ENCODE data around the gene CEP170.
"Not testable (repeated sequence)": the region's sequence is repeated elsewhere in the genome, so short reads cannot be mapped to it uniquely, and the experiment has no call there.

CEP170 gene

DNA sequence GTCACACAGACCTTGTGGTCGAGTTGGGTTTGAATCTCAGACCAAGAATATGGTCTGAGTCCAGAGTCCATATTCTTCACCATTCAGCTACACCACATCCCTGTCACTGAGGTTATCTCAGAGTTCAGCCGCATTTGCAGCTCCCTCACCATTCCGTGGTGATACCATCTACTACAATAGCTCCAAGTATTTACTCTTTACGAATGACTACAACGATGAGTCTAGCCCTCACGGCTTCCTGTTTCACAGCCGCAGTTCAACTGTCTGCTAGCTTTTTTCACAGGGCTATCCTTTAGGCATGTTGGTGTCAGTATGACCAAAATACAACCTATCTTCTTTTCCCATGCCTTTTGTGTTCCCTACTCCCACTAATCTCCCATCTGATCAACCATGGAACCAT, 104.2 kb downstream of the CEP170 start:
- DNase-seq, result not testable (repeated sequence)

DNA sequence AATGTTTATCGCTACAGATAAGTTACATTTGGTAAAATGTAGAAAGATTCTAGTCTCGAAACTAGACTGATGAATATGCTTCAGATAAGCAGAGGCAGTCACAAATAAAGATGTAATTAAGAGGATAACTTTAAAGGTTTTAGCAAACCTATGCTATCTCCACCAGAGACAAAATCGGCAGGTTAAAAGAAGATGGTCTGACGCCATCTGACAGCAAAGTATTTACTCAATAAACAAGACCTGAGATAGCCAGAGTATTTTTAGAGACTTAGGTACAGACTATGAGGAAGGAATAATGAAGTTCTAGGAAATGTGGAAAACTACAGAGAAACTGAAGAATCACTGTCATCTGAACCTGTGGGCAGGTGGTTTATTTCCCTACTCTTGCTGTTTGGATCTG, 106.0 kb downstream of the CEP170 start:
- DNase-seq, result not testable (repeated sequence)

GRCh38 chr1:243147351-243147750, 107.7 kb downstream of the CEP170 start:
- not testable (repeated sequence) for DNase-seq

GRCh38 chr1:243140498-243140897, 114.6 kb downstream of the CEP170 start:
- DNase-seq, result not testable (repeated sequence)

- not testable (repeated sequence) for DNase-seq
These were observed 132.1 kb downstream of the CEP170 start for GRCh38 chr1:243122876-243123409.

- DNase-seq, result not testable (repeated sequence)
These were observed 133.1 kb downstream of the CEP170 start for GRCh38 chr1:243121939-243122338.

DNA sequence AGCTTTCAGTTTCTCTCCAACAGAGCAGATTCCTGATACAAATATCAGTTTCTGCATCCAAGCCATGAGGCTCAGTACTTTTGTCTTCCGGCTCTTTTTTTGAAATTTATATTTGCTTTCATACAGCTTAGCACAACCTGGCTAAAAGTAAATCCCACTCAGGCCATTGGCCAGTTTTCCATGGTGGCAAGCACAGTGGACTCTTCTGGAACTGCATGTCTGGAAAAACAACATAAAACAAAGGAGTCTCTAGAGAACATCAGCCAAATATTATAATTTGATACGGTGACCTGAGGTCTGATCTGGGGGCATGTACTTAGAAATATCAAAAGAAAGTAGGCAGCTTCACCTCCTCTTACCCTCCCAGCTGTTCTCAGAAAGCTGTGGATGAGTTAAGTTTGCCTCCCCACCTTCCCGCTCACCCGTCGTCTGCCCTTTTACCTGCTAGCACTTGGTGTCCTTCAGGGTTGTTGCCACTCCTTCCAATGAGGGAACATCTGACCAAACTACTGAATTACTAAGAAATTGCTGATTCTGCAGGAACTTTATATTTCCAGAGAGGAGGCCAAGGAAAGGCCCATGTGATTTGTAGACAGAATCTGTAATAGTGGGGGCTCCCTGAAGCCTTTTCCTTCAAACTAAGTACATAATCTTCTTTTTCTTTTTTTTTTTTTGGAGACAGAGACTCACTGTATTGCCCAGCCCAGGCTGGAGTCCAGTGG, 136.3 kb downstream of the CEP170 start:
- not testable (repeated sequence) for DNase-seq

DNA sequence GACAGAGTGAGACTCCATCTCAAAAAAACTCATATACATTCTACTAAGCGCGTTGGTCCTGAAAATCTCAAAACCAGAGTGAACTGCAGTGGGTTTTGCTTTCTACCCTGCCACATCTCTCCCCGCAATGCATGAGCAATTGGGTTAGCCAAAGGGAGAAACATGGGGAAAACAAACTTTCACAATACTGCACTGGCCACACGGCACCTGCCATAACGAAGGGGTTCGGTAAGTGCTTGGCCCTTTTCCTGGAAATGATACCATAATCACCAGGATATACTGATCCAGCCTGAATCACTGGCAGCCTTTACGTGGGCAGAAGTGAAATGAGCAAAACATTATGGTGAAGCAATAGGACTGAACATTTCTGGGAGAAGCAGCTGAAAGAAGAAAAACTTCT, 138.9 kb downstream of the CEP170 start:
- not testable (repeated sequence) for DNase-seq

DNA sequence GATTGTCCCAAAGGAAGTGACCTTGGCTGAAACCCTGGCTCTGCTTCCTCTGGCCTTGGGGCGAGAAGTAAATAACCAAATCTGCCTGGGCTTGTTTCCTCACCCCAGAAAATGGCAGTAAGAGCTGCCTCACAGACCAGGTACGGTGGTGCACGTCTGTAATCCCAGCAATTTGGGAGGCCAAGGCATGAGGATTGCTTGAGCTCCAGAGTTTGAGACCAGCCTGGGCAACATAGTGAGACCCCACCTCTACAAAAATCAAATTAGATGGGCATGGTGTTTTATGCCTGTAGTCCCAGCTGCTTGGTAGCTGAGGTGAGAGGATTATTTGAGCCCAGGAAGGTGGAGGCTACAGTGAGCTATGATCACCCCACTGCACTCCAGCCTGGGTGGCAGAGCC, 140.3 kb downstream of the CEP170 start:
- not testable (repeated sequence) for DNase-seq

DNA sequence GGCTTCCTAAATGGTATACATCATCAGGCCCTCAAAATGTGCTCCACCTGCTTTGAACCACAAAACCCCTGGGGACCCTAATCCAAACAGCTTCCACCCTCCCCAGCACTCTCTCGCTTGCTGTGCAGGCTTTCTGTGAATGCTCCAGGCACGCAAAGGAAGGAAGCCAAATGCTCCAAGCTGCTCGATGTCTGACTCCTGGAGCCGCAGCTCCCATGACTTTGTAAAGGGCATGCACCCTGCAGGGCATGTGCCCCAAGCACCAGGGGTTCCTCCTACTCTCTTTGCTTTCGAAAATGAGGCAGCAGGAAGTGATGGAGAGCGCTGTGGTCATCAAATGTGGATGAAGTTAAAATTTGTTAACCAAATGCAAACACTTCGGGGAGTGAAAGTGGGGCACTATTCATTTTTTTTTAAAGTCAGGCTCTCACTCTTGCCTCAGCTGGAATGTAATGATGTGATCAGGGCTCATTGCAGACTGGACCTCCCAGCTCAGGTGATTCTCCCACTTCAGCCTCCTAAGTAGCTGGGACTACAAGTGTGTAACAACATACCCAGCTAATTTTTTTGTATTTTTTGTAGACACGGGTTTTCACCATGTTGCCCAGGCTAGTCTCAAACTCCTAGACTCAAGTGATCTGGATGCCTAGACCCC, 140.9 kb downstream of the CEP170 start:
- not testable (repeated sequence) for DNase-seq

- not testable (repeated sequence) for DNase-seq
These were observed 147.9 kb downstream of the CEP170 start for GRCh38 chr1:243107171-243107570.

- not testable (repeated sequence) for DNase-seq
These were observed 149.3 kb downstream of the CEP170 start for GRCh38 chr1:243105652-243106332.

GRCh38 chr1:243105104-243105503, 150.0 kb downstream of the CEP170 start:
- not testable (repeated sequence) for DNase-seq

DNA sequence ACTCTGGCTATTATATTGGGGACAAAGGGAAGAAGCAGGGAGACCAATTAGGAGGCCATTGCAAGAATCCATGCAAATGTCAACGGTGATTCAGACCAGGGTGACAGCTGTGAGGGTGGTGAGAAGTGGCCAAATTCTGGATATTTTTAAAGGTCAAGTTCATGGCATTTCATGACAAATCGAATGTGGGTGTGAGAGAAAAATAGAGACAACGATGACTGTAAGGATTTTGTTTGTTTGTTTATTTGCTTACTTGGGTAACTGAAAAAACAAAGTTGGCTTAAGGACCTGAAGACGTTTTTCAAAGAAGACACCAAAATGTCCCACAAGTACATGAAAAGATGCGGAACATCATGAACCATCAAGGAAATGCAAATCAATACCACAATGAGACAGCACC, 150.6 kb downstream of the CEP170 start:
- DNase-seq, result not testable (repeated sequence)

GRCh38 chr1:243101551-243102050, 153.5 kb downstream of the CEP170 start:
- DNase-seq, result not testable (repeated sequence)

DNA sequence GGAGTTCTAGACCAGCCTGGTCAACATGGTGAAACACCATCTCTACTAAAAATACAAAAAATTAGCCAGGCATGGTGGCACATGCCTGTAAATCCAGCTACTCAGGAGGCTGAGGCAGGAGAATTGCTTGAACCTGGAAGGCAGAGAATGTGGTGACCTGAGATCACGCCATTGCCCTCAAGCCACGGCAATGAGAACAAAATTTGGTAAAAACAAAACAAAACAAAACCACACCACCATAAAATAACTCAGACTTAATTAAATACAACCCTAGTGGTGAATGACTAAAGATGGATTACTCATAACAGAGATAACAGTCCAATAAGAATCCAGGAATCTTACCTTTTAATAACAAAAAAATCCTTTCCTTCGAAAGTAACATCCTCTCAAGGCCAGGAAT, 167.7 kb downstream of the CEP170 start:
- not testable (repeated sequence) for DNase-seq
